T-helper 2 cell treated with Interferon-gamma antibody and Interleukin-4, amounts not matched to agents 5 μg/mL and 100 μg/mL, for 36 hours (primary cell): ENCODE data around the gene RABEP1.
A peak's percentile ranks its signal among the peaks of the same experiment; 100 is the strongest.
"Not testable (repeated sequence)": the region's sequence is repeated elsewhere in the genome, so short reads cannot be mapped to it uniquely, and the experiment has no call there.

Source experiments
- DNase-seq: peaks from one replicate; pipeline ENCODE4 v3.0.0; 2021; ENCODE audit warnings: low spot score
- H3K27ac Mint-ChIP-seq: one replicate; pipeline ENCODE4 v1.8.0; 2021; ENCODE audit warnings: mild to moderate bottlenecking, mixed read lengths
- H3K27me3 Mint-ChIP-seq: one replicate; pipeline ENCODE4 v1.8.0; 2021; ENCODE audit warnings: low read depth, mixed read lengths
- H3K36me3 Mint-ChIP-seq: one replicate; pipeline ENCODE4 v1.8.0; 2021; ENCODE audit warnings: low read depth, mixed read lengths
- H3K4me1 Mint-ChIP-seq: one replicate; pipeline ENCODE4 v1.8.0; 2021; ENCODE audit warnings: low read depth, mixed read lengths
- H3K4me3 Mint-ChIP-seq: one replicate; pipeline ENCODE4 v1.8.0; 2022; ENCODE audit warnings: mild to moderate bottlenecking, moderate library complexity, mixed read lengths
- H3K9me3 Mint-ChIP-seq: one replicate; pipeline ENCODE4 v1.8.0; 2021; ENCODE audit warnings: mixed read lengths

Gene RABEP1

GRCh38 chr17:5281814-5282641 is at the start of gene RABEP1:
RABEP1 (plus strand) TSS chr17:5282284; CDS start chr17:5282487, 203 bp downstream.
- Mint-ChIP-seq H3K4me1 (peaks cover 27% of the 10 kb centered on the region), H3K4me3 (peak within 1 kb of the TSS; percentile 90), H3K27me3 (no peaks in the 10 kb centered on the region), H3K36me3 (peaks cover 7% of the 10 kb centered on the region), H3K9me3 (no peaks in the 10 kb centered on the region), H3K27ac (peak within 1 kb of the TSS; percentile 88)
- peak; percentile 92 for DNase-seq

GRCh38 chr17:5233492-5233891 is 48.6 kb upstream of the RABEP1 start:
- not testable (repeated sequence) for H3K4me3 Mint-ChIP-seq, H3K27me3 Mint-ChIP-seq, H3K36me3 Mint-ChIP-seq, DNase-seq, H3K4me1 Mint-ChIP-seq, H3K9me3 Mint-ChIP-seq, H3K27ac Mint-ChIP-seq

- Mint-ChIP-seq H3K27me3 (no peaks in the 10 kb centered on the region), H3K36me3 (no peaks in the 10 kb centered on the region), H3K9me3 (no peaks in the 10 kb centered on the region), H3K4me3 (no peak within 1 kb of the TSS), H3K4me1 (peaks cover 2% of the 10 kb centered on the region), H3K27ac (no peak within 1 kb of the TSS)
- no peak for DNase-seq
Measured at GRCh38 chr17:5234645-5235576, 47.2 kb upstream of the RABEP1 start, which contains the start of gene SCIMP. SCIMP (minus strand) TSS chr17:5234860; CDS start chr17:5234755, 105 bp downstream.

- H3K36me3 Mint-ChIP-seq = no peaks in the 10 kb centered on the region
- no peaks in the 10 kb centered on the region for H3K27me3 Mint-ChIP-seq
- H3K9me3 Mint-ChIP-seq = no peaks in the 10 kb centered on the region
- H3K27ac Mint-ChIP-seq = no peak overlapping the region
- DNase-seq = no peak
- peaks cover 4% of the 10 kb centered on the region for H3K4me1 Mint-ChIP-seq
- no peak overlapping the region for H3K4me3 Mint-ChIP-seq
Measured at GRCh38 chr17:5236938-5237540, 45.0 kb upstream of the RABEP1 start.

GRCh38 chr17:5237541-5238016 is 44.5 kb upstream of the RABEP1 start:
- peaks cover 7% of the 10 kb centered on the region for H3K4me1 Mint-ChIP-seq
- H3K9me3 Mint-ChIP-seq = no peaks in the 10 kb centered on the region
- no peaks in the 10 kb centered on the region for H3K36me3 Mint-ChIP-seq
- no peak overlapping the region for H3K27ac Mint-ChIP-seq
- H3K4me3 Mint-ChIP-seq = no peak overlapping the region
- peak; percentile 27 for DNase-seq
- H3K27me3 Mint-ChIP-seq = no peaks in the 10 kb centered on the region

- Mint-ChIP-seq H3K9me3 (no peaks in the 10 kb centered on the region), H3K36me3 (no peaks in the 10 kb centered on the region), H3K4me1 (peaks cover 9% of the 10 kb centered on the region), H3K4me3 (no peak overlapping the region), H3K27me3 (no peaks in the 10 kb centered on the region), H3K27ac (no peak overlapping the region)
- DNase-seq = no peak
Measured at GRCh38 chr17:5238333-5238732, 43.8 kb upstream of the RABEP1 start.

- H3K9me3 Mint-ChIP-seq, H3K27ac Mint-ChIP-seq, H3K4me1 Mint-ChIP-seq: not testable (repeated sequence)
Measured at GRCh38 chr17:5239769-5240168, 42.3 kb upstream of the RABEP1 start.

GRCh38 chr17:5241861-5242671 is 40.0 kb upstream of the RABEP1 start:
- Mint-ChIP-seq H3K27ac (peak overlapping the region; percentile 68), H3K9me3 (no peaks in the 10 kb centered on the region), H3K27me3 (no peaks in the 10 kb centered on the region), H3K4me3 (no peak overlapping the region), H3K36me3 (no peaks in the 10 kb centered on the region), H3K4me1 (peaks cover 9% of the 10 kb centered on the region)
- no peak for DNase-seq

More at GRCh38 chr17:5239769-5240168, 42.3 kb upstream of the RABEP1 start:
- DNase-seq, H3K27me3 Mint-ChIP-seq, H3K36me3 Mint-ChIP-seq, H3K4me3 Mint-ChIP-seq: not testable (repeated sequence)

- H3K4me3 Mint-ChIP-seq = no peak overlapping the region
- H3K27me3 Mint-ChIP-seq = peaks cover 2% of the 10 kb centered on the region
- no peaks in the 10 kb centered on the region for H3K36me3 Mint-ChIP-seq
- DNase-seq = no peak
- peaks cover 5% of the 10 kb centered on the region for H3K4me1 Mint-ChIP-seq
- no peaks in the 10 kb centered on the region for H3K9me3 Mint-ChIP-seq
- H3K27ac Mint-ChIP-seq = no peak overlapping the region
Measured at GRCh38 chr17:5247621-5248020, 34.5 kb upstream of the RABEP1 start.

- Mint-ChIP-seq H3K36me3 (no peaks in the 10 kb centered on the region), H3K9me3 (no peaks in the 10 kb centered on the region), H3K4me1 (peaks cover 3% of the 10 kb centered on the region), H3K27me3 (peaks cover 2% of the 10 kb centered on the region), H3K27ac (no peak overlapping the region), H3K4me3 (no peak overlapping the region)
- no peak for DNase-seq
Measured at GRCh38 chr17:5248821-5249479, 33.1 kb upstream of the RABEP1 start.

GRCh38 chr17:5249615-5250014 is 32.5 kb upstream of the RABEP1 start:
- no peak overlapping the region for H3K4me3 Mint-ChIP-seq
- H3K27me3 Mint-ChIP-seq = peaks cover 2% of the 10 kb centered on the region
- H3K36me3 Mint-ChIP-seq = no peaks in the 10 kb centered on the region
- peaks cover 3% of the 10 kb centered on the region for H3K4me1 Mint-ChIP-seq
- no peaks in the 10 kb centered on the region for H3K9me3 Mint-ChIP-seq
- DNase-seq = peak; percentile 40
- H3K27ac Mint-ChIP-seq = no peak overlapping the region

- H3K27ac Mint-ChIP-seq = no peak overlapping the region
- DNase-seq = no peak
- peaks cover 9% of the 10 kb centered on the region for H3K4me1 Mint-ChIP-seq
- H3K4me3 Mint-ChIP-seq = no peak overlapping the region
- no peaks in the 10 kb centered on the region for H3K9me3 Mint-ChIP-seq
- no peaks in the 10 kb centered on the region for H3K36me3 Mint-ChIP-seq
- peaks cover 2% of the 10 kb centered on the region for H3K27me3 Mint-ChIP-seq
Measured at GRCh38 chr17:5254414-5254813, 27.7 kb upstream of the RABEP1 start.
